Testis (tissue), 5 donors: ENCODE measurements around the gene MARK2. TPM values are rescaled to one million over a fixed set of nuclear protein-coding genes. Genes with fewer than 3 reads are reported as not detected.
A peak's percentile ranks its signal among the peaks of the same experiment; 100 is the strongest.

ENCODE experiments used
- DNase-seq: peaks from one replicate; pipeline ENCODE4 v3.0.0-alpha.2; 2019
- H3K27ac ChIP-seq, 2 donors: fragments of 200-600 bp; sonication (generic); one replicate each; pipeline ENCODE4 v1.5.1; 2019
- H3K27me3 ChIP-seq: fragments of 200-600 bp; sonication (generic); one replicate; pipeline ENCODE4 v1.5.1; 2019
- H3K36me3 ChIP-seq: fragments of 200-600 bp; sonication (generic); one replicate; pipeline ENCODE4 v1.5.1; 2017; ENCODE audit warnings: low read depth; ENCODE audit errors: missing control alignments
- H3K4me1 ChIP-seq: fragments of 200-600 bp; sonication (generic); one replicate; pipeline ENCODE4 v1.5.1; 2019
- H3K4me3 ChIP-seq, 2 donors: fragments of 200-600 bp; sonication (generic); one replicate each; pipeline ENCODE4 v1.5.1; 2017 to 2019
- H3K9me3 ChIP-seq: fragments of 200-600 bp; sonication (generic); one replicate; pipeline ENCODE4 v1.5.1; 2017
- CTCF ChIP-seq, 3 experiments: fragments of 450-650 bp in 2 of 3; fragments of 200-600 bp in 1 of 3; sonication (generic) in 1 of 3; IDR thresholded peaks; one replicate each; pipeline ENCODE4 v1.5.1; 2016 to 2019; ENCODE audit warnings: antibody characterized with exemption in 3 of 3, mild to moderate bottlenecking in 2 of 3, moderate library complexity in 1 of 3
- POLR2A ChIP-seq: fragments of 450-650 bp; IDR thresholded peaks from one replicate; pipeline ENCODE4 v1.6.1; 2017; ENCODE audit warnings: antibody characterized with exemption, mild to moderate bottlenecking, moderate library complexity
- WGBS, 2 donors: methylation state at CpG; one replicate each; pipeline ENCODE4 v1.1.5; 2018; 5-methylcytosine and 5-hydroxymethylcytosine counted together
- intact Hi-C: fragments of 100-400 bp; cut with DNase I; formaldehyde crosslinking; loops from one replicate; pipeline ENCODE4 v1.15.1; 2023; ENCODE audit warnings: low total_unique reads
- long read RNA-seq, 2 donors: transcript quantifications; one replicate each; lab custom pipeline, GENCODE V29; 2026
- polyA plus RNA-seq: library from polyadenylated mRNA; stranded (reverse); fragments of 350-450 nt; fragmentation: Illumina TruSeq; extraction: RNeasy Lipid Tissue Mini Kit (QIAGEN cat#74804); gene quantifications from one replicate; pipeline ENCODE4 v1.2.3, GENCODE V29; 2014; ENCODE audit warnings: low read depth, low replicate concordance; ENCODE audit not compliant: insufficient read depth
- total RNA-seq, 2 donors: library from RNA; depleted of rRNA; stranded (reverse); fragments of >200 nt; gene quantifications; one replicate each; pipeline ENCODE4 v1.2.3, GENCODE V29; 2016

Gene MARK2
- total RNA-seq (10 to 100 TPM; 51.7 to 52.8 TPM), polyA plus RNA-seq (24.7 TPM)
- long read RNA-seq, donor 1, partial matches to known transcripts, result 5 of 7 reads
- long read RNA-seq, donor 1, other reads (novel, unspliced or antisense), result 0 of 7 reads
- long read RNA-seq, donor 2, partial matches to known transcripts, result 13 of 13 reads
- long read RNA-seq, donor 2, other reads (novel, unspliced or antisense), result 0 of 13 reads

DNA sequence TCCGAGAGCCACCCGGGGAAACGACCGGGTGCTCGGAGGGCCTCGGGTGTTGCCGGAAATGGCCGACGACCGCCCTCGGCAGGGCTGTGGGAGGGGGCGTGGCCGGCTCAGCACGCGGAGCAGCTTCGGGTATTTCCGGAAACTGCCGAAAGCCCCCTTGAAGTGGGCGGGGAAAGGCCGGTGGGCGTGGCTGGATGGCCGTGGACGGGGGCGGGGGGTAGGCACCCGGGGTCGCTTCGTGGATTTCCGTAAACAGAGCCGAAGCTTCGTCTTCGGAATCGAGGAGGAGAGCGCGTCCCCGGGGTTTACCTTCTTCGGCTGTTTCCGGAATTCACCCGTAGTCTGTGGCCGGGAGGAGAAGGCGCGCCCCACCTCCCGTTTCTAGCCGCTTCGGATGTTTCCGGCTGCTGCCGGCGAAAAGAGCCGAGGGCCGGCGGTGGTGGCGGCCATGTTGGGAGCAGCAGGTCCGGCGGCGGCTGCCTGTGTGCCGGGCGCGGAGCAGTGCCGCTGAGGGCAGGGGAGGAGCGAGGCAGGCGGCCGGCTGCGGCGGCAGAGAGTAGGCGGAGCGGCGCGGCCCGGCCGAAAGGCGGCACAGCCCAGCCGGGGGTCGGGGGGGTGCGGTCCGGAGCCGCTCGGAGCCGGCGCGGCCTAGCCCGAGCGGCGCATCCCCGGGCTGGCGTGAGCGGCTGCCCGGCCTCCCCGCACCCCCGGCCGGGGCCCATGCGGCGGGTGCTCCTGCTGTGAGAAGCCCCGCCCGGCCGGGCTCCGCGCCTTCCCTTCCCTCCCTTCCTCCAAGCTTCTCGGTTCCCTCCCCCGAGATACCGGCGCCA is at the start of gene MARK2:
Gene MARK2, plus strand, starts transcription at position 433 of the 830 bp plus-strand sequence. Its CDS starts 397 bp downstream, at position 830.
- H3K27ac ChIP-seq, result peak within 1 kb of the TSS; percentile 86 to 92
- TF ChIP-seq POLR2A, result peak; percentile 44
- TF ChIP-seq CTCF (IDR thresholded peaks at IDR 0.05), result no peak
- H3K4me3 ChIP-seq, result peak within 1 kb of the TSS; percentile 90 to 92
- intact Hi-C loops, result loop anchor here (5.0 to 10.0 kb wide), 2 partner anchors 108 to 316 kb away; no protein-coding TSS in a partner anchor
- no peaks in the 10 kb centered on the region for H3K27me3 ChIP-seq
- DNase-seq, result peak; percentile 99
- peaks cover 23% of the 10 kb centered on the region for H3K4me1 ChIP-seq
- H3K9me3 ChIP-seq, result no peaks in the 10 kb centered on the region
- WGBS, 2 donors, result 0 to 1% methylated on average over 3 to 64 of the region's 100 CpGs
- H3K36me3 ChIP-seq, result no peaks in the 10 kb centered on the region

GRCh38 chr11:63791495-63792167 is 47.3 kb upstream of the MARK2 start:
- intact Hi-C loops, result no loop called here
- Histone ChIP-seq H3K4me1 (no peaks in the 10 kb centered on the region), H3K9me3 (no peaks in the 10 kb centered on the region), H3K27me3 (no peaks in the 10 kb centered on the region), H3K27ac (no peak overlapping the region), H3K36me3 (no peaks in the 10 kb centered on the region), H3K4me3 (no peak overlapping the region)
- WGBS, 2 donors, result 94 to 96% methylated on average over 6 of the region's 6 CpGs
- no peak for DNase-seq
- no peak for TF ChIP-seq POLR2A
- TF ChIP-seq CTCF (IDR thresholded peaks at IDR 0.05), result no peak

DNA sequence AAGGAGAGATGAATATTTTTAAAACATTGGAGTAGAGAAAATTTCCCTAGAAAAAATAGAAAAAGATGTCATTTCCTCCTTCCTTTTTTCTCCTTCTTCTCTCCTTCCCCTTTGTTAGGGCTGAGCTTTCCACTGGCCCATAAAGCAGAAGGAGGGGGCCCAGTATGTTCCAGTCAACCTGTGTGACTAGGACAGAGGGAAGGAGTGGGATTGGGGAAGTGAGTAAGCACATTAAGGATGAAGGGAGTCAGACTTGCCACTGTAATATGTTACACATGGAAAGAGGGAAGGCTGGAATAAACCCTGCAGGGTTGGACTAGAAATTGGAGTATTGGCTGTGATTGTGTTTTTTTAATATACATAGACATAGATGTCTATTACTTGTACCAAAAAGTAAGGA is 45.7 kb upstream of the MARK2 start:
- no peak for TF ChIP-seq POLR2A
- no peak for TF ChIP-seq CTCF (IDR thresholded peaks at IDR 0.05)
- DNase-seq, result no peak
- intact Hi-C loops, result no loop called here
- no peaks in the 10 kb centered on the region for H3K36me3 ChIP-seq
- H3K4me3 ChIP-seq, result no peak overlapping the region
- no peaks in the 10 kb centered on the region for H3K9me3 ChIP-seq
- no peaks in the 10 kb centered on the region for H3K4me1 ChIP-seq
- H3K27ac ChIP-seq, result no peak overlapping the region
- no peaks in the 10 kb centered on the region for H3K27me3 ChIP-seq

GRCh38 chr11:63795066-63795465 is 43.8 kb upstream of the MARK2 start:
- Histone ChIP-seq H3K27ac (no peak overlapping the region), H3K4me1 (no peaks in the 10 kb centered on the region), H3K4me3 (no peak overlapping the region), H3K27me3 (no peaks in the 10 kb centered on the region), H3K9me3 (no peaks in the 10 kb centered on the region), H3K36me3 (no peaks in the 10 kb centered on the region)
- 89 to 92% methylated on average over 11 of the region's 11 CpGs for WGBS, 2 donors
- no peak for DNase-seq
- no peak for TF ChIP-seq POLR2A
- TF ChIP-seq CTCF (IDR thresholded peaks at IDR 0.05), result no peak
- intact Hi-C loops, result no loop called here
